HUES6 (cell line): ENCODE results near the gene PLIN5.
"Not testable (repeated sequence)": the region's sequence is repeated elsewhere in the genome, so short reads cannot be mapped to it uniquely, and the experiment has no call there.

ENCODE experiments used
- H3K27ac ChIP-seq: 2 replicates; pipeline ENCODE4 v1.7.0; 2013; ENCODE audit warnings: low read depth, mild to moderate bottlenecking, low read length, inconsistent platforms
- H3K27me3 ChIP-seq: 2 replicates; pipeline ENCODE4 v1.6.1; 2013; ENCODE audit warnings: low read length; ENCODE audit not compliant: control insufficient read depth, insufficient read depth
- H3K36me3 ChIP-seq: 2 replicates; pipeline ENCODE4 v1.6.1; 2013; ENCODE audit warnings: low read length; ENCODE audit not compliant: control insufficient read depth, insufficient read depth
- H3K4me1 ChIP-seq: 2 replicates; pipeline ENCODE4 v1.6.1; 2013; ENCODE audit warnings: low read length; ENCODE audit not compliant: control insufficient read depth, insufficient read depth
- H3K4me3 ChIP-seq: 2 replicates; pipeline ENCODE4 v1.5.1; 2013; ENCODE audit warnings: low read depth, low read length
- H3K9ac ChIP-seq: one replicate; pipeline ENCODE4 v1.6.1; 2013; ENCODE audit warnings: mild to moderate bottlenecking, low read length
- H3K9me3 ChIP-seq: 2 replicates; pipeline ENCODE4 v1.6.1; 2013; ENCODE audit warnings: low read depth, low read length; ENCODE audit not compliant: control insufficient read depth, insufficient read depth

The PLIN5 gene

GRCh38 chr19:4529924-4530522 is 5.0 kb downstream of the PLIN5 start:
- no peak overlapping the region for H3K27ac ChIP-seq
- H3K27me3 ChIP-seq = peaks cover 34% of the 10 kb centered on the region
- H3K36me3 ChIP-seq = no peaks in the 10 kb centered on the region
- H3K9ac ChIP-seq = no peak overlapping the region
- no peaks in the 10 kb centered on the region for H3K9me3 ChIP-seq
- H3K4me1 ChIP-seq = peaks cover 2% of the 10 kb centered on the region; the same call in 1 of the 2 replicates
- H3K4me3 ChIP-seq = no peak overlapping the region

- Histone ChIP-seq H3K4me1 (no peaks in the 10 kb centered on the region), H3K36me3 (no peaks in the 10 kb centered on the region), H3K4me3 (no peak overlapping the region), H3K27ac (no peak overlapping the region), H3K27me3 (peaks cover 23% of the 10 kb centered on the region), H3K9me3 (no peaks in the 10 kb centered on the region), H3K9ac (no peak overlapping the region)
Measured at GRCh38 chr19:4528843-4529242, 6.2 kb downstream of the PLIN5 start.

- not testable (repeated sequence) for H3K4me1 ChIP-seq
- peaks cover 14% of the 10 kb centered on the region; the same call in 1 of the 2 replicates for H3K27me3 ChIP-seq
Measured at GRCh38 chr19:4527377-4527776, 7.6 kb downstream of the PLIN5 start.

GRCh38 chr19:4525563-4526002 is 9.4 kb downstream of the PLIN5 start:
- no peaks in the 10 kb centered on the region for H3K4me1 ChIP-seq
- H3K4me3 ChIP-seq = no peak overlapping the region
- H3K9ac ChIP-seq = no peak overlapping the region
- no peaks in the 10 kb centered on the region for H3K9me3 ChIP-seq
- no peak overlapping the region for H3K27ac ChIP-seq
- peaks cover 20% of the 10 kb centered on the region for H3K27me3 ChIP-seq
- H3K36me3 ChIP-seq = no peaks in the 10 kb centered on the region

More at GRCh38 chr19:4527377-4527776, 7.6 kb downstream of the PLIN5 start:
- not testable (repeated sequence) for H3K36me3 ChIP-seq, H3K9ac ChIP-seq, H3K27ac ChIP-seq, H3K4me3 ChIP-seq, H3K9me3 ChIP-seq

GRCh38 chr19:4524808-4525562 is 10.0 kb downstream of the PLIN5 start:
- Histone ChIP-seq H3K9ac (no peak overlapping the region), H3K9me3 (no peaks in the 10 kb centered on the region), H3K27ac (no peak overlapping the region), H3K4me1 (no peaks in the 10 kb centered on the region), H3K4me3 (no peak overlapping the region), H3K36me3 (no peaks in the 10 kb centered on the region), H3K27me3 (peaks cover 16% of the 10 kb centered on the region)

- H3K27ac ChIP-seq = no peak overlapping the region
- H3K4me3 ChIP-seq = no peak overlapping the region
- peaks cover 3% of the 10 kb centered on the region; the same call in 1 of the 2 replicates for H3K4me1 ChIP-seq
- peaks cover 19% of the 10 kb centered on the region for H3K27me3 ChIP-seq
- H3K9ac ChIP-seq = no peak overlapping the region
- no peaks in the 10 kb centered on the region for H3K36me3 ChIP-seq
- H3K9me3 ChIP-seq = no peaks in the 10 kb centered on the region
Measured at GRCh38 chr19:4523306-4524110, 11.5 kb downstream of the PLIN5 start.

- H3K9me3 ChIP-seq = no peaks in the 10 kb centered on the region
- no peak overlapping the region for H3K4me3 ChIP-seq
- H3K27me3 ChIP-seq = peaks cover 19% of the 10 kb centered on the region
- no peak overlapping the region for H3K27ac ChIP-seq
- no peaks in the 10 kb centered on the region for H3K36me3 ChIP-seq
- H3K4me1 ChIP-seq = peaks cover 4% of the 10 kb centered on the region; the same call in 1 of the 2 replicates
- no peak overlapping the region for H3K9ac ChIP-seq
Measured at GRCh38 chr19:4522291-4523002, 12.6 kb downstream of the PLIN5 start.

GRCh38 chr19:4521888-4522242 is 13.2 kb downstream of the PLIN5 start:
- Histone ChIP-seq H3K4me3 (no peak overlapping the region), H3K27me3 (peaks cover 23% of the 10 kb centered on the region), H3K4me1 (peaks cover 4% of the 10 kb centered on the region; the same call in 1 of the 2 replicates), H3K36me3 (no peaks in the 10 kb centered on the region), H3K9ac (no peak overlapping the region), H3K9me3 (no peaks in the 10 kb centered on the region), H3K27ac (no peak overlapping the region)

- peaks cover 7% of the 10 kb centered on the region; the same call in 1 of the 2 replicates for H3K4me1 ChIP-seq
- no peak overlapping the region for H3K9ac ChIP-seq
- H3K4me3 ChIP-seq = no peak overlapping the region
- no peaks in the 10 kb centered on the region for H3K9me3 ChIP-seq
- H3K27me3 ChIP-seq = peaks cover 25% of the 10 kb centered on the region
- H3K27ac ChIP-seq = no peak overlapping the region
- no peaks in the 10 kb centered on the region for H3K36me3 ChIP-seq
Measured at GRCh38 chr19:4521170-4521887, 13.7 kb downstream of the PLIN5 start.
